Tibial nerve (tissue), 4 donors: ENCODE data around the gene SLC9A5. TPM values are rescaled to one million over a fixed set of nuclear protein-coding genes. Genes with fewer than 3 reads are reported as not detected.
A peak's percentile ranks its signal among the peaks of the same experiment; 100 is the strongest.

Source experiments
- DNase-seq, 2 donors: peaks; one replicate each; pipeline ENCODE4 v3.0.0-alpha.2; 2019; ENCODE audit warnings: low spot score in 2 of 2
- H3K27ac ChIP-seq, 4 donors: fragments of 200-600 bp; sonication (generic) in 3 of 4; one replicate each; pipeline ENCODE4 v1.5.1; 2017 to 2019; ENCODE audit warnings: mild to moderate bottlenecking in 1 of 4
- H3K27me3 ChIP-seq, 2 donors: fragments of 200-600 bp; sonication (generic) in 1 of 2; one replicate each; pipeline versions ENCODE4 v1.5.1 to v1.6.0; 2017 to 2019
- H3K36me3 ChIP-seq, 3 donors: fragments of 200-600 bp; sonication (generic); one replicate each; pipeline ENCODE4 v1.5.1; 2018 to 2019
- H3K4me1 ChIP-seq, 4 donors: fragments of 200-600 bp; sonication (generic) in 3 of 4; one replicate each; pipeline ENCODE4 v1.5.1; 2017 to 2019
- H3K4me3 ChIP-seq, 4 donors: fragments of 200-600 bp; sonication (generic) in 3 of 4; one replicate each; pipeline ENCODE4 v1.5.1; 2017 to 2019; ENCODE audit warnings: mild to moderate bottlenecking in 1 of 4, moderate library complexity in 1 of 4
- H3K9me3 ChIP-seq, 4 donors: fragments of 200-600 bp; sonication (generic) in 3 of 4; one replicate each; pipeline ENCODE4 v1.5.1; 2017 to 2019
- EP300 ChIP-seq, 2 donors: sonication (generic); formaldehyde crosslinking; IDR thresholded peaks; one replicate each; pipeline ENCODE4 v1.6.1; 2017; ENCODE audit warnings: antibody characterized with exemption in 2 of 2, mild to moderate bottlenecking in 1 of 2
- POLR2A ChIP-seq, 2 donors: fragments of 450-650 bp; IDR thresholded peaks; one replicate each; pipeline ENCODE4 v1.6.1; 2017; ENCODE audit warnings: antibody characterized with exemption in 2 of 2, mild to moderate bottlenecking in 2 of 2, moderate library complexity in 2 of 2
- WGBS, 2 donors: methylation state at CpG; one replicate each; pipeline ENCODE4 v1.1.5; 2018; 5-methylcytosine and 5-hydroxymethylcytosine counted together
- total RNA-seq, 4 donors: library from RNA; depleted of rRNA; stranded (reverse); fragments of >200 nt; gene quantifications; one replicate each; pipeline ENCODE4 v1.1.0, GENCODE V29; 2016
- TF ChIP-seq, protein P1 (sequence below), 5 experiments: fragments of 200-600 bp in 3 of 5; fragments of 450-650 bp in 2 of 5; sonication (generic) in 3 of 5; IDR thresholded peaks; one replicate each; pipeline ENCODE4 v1.5.1; 2016 to 2019; ENCODE audit warnings: antibody characterized with exemption in 5 of 5, mild to moderate bottlenecking in 3 of 5, moderate library complexity in 2 of 5

Gene SLC9A5
- total RNA-seq, 4 donors from 2014 or later: 0.59 to 2.0 (median 1.5) TPM

GRCh38 chr16:67294171-67294757 is 45.5 kb downstream of the SLC9A5 start:
- Histone ChIP-seq H3K36me3 (peaks cover 0 to 4% (median 0%) of the 10 kb centered on the region in 3 donors), H3K4me3 (no peak overlapping the region), H3K27me3 (no peaks in the 10 kb centered on the region), H3K4me1 (peaks cover 0 to 11% (median 0%) of the 10 kb centered on the region in 4 donors), H3K9me3 (no peaks in the 10 kb centered on the region), H3K27ac (peak overlapping the region in 1 of 4 donors; percentile 15)
- no peak for TF ChIP-seq EP300 (IDR thresholded peaks at IDR 0.05)
- WGBS, 2 donors: 86 to 95% methylated on average over 3 of the region's 4 CpGs
- DNase-seq: no peak

GRCh38 chr16:67294938-67295361 is 46.2 kb downstream of the SLC9A5 start:
- Histone ChIP-seq H3K27ac (peak overlapping the region in 1 of 4 donors; percentile 15), H3K4me3 (no peak overlapping the region), H3K4me1 (peaks cover 0 to 11% (median 0%) of the 10 kb centered on the region in 4 donors), H3K36me3 (no peaks in the 10 kb centered on the region), H3K27me3 (no peaks in the 10 kb centered on the region), H3K9me3 (no peaks in the 10 kb centered on the region)
- WGBS, 2 donors: 49 to 52% methylated on average over 7 of the region's 7 CpGs
- TF ChIP-seq, protein P1, sequence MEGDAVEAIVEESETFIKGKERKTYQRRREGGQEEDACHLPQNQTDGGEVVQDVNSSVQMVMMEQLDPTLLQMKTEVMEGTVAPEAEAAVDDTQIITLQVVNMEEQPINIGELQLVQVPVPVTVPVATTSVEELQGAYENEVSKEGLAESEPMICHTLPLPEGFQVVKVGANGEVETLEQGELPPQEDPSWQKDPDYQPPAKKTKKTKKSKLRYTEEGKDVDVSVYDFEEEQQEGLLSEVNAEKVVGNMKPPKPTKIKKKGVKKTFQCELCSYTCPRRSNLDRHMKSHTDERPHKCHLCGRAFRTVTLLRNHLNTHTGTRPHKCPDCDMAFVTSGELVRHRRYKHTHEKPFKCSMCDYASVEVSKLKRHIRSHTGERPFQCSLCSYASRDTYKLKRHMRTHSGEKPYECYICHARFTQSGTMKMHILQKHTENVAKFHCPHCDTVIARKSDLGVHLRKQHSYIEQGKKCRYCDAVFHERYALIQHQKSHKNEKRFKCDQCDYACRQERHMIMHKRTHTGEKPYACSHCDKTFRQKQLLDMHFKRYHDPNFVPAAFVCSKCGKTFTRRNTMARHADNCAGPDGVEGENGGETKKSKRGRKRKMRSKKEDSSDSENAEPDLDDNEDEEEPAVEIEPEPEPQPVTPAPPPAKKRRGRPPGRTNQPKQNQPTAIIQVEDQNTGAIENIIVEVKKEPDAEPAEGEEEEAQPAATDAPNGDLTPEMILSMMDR (IDR thresholded peaks at IDR 0.05): no peak
- TF ChIP-seq EP300 (IDR thresholded peaks at IDR 0.05) (no peak), POLR2A (IDR thresholded peaks at IDR 0.05) (no peak)
- no peak for DNase-seq

DNA sequence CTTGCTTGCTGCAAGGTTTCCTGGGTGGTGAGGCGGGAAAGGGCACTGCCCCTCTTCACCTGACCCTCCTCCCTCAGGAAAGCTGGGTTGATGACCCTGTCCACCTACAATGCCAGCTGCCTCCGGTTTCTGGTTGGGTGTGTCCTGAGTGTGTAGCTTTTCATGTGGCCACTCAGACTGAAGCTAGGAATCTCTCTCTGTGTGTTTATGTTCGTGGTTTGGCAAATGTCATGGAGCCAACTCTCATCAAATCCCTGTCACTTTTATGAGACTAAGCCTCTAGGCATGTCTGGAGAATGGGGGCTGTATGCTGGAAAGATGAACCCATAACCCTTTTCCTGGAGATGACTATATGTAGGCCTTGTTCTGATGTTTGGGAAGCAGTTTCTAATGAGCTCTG is 47.6 kb downstream of the SLC9A5 start:
- TF ChIP-seq, protein P1 (IDR thresholded peaks at IDR 0.05): no peak
- TF ChIP-seq EP300 (IDR thresholded peaks at IDR 0.05) (no peak), POLR2A (IDR thresholded peaks at IDR 0.05) (no peak)
- peaks cover 0 to 22% (median 0%) of the 10 kb centered on the region in 4 donors for H3K4me1 ChIP-seq
- no peak for DNase-seq
- 44 to 50% methylated on average over 2 to 3 of the region's 3 CpGs for WGBS, 2 donors
- no peak overlapping the region for H3K27ac ChIP-seq
- H3K36me3 ChIP-seq: no peaks in the 10 kb centered on the region
- H3K9me3 ChIP-seq: no peaks in the 10 kb centered on the region
- H3K4me3 ChIP-seq: no peak overlapping the region
- H3K27me3 ChIP-seq: no peaks in the 10 kb centered on the region

GRCh38 chr16:67298277-67298676 is 49.5 kb downstream of the SLC9A5 start:
- peaks cover 0 to 23% (median 0%) of the 10 kb centered on the region in 4 donors for H3K4me1 ChIP-seq
- WGBS, 2 donors: 94 to 96% methylated on average over 9 of the region's 9 CpGs
- no peak overlapping the region for H3K27ac ChIP-seq
- no peaks in the 10 kb centered on the region for H3K9me3 ChIP-seq
- no peak for DNase-seq
- no peaks in the 10 kb centered on the region for H3K36me3 ChIP-seq
- no peaks in the 10 kb centered on the region for H3K27me3 ChIP-seq
- TF ChIP-seq EP300 (IDR thresholded peaks at IDR 0.05) (no peak), POLR2A (IDR thresholded peaks at IDR 0.05) (no peak)
- TF ChIP-seq, protein P1 (IDR thresholded peaks at IDR 0.05): no peak
- no peak overlapping the region for H3K4me3 ChIP-seq

GRCh38 chr16:67299269-67299668 is 50.5 kb downstream of the SLC9A5 start:
- 94 to 97% methylated on average over 15 of the region's 15 CpGs for WGBS, 2 donors
- H3K27me3 ChIP-seq: no peaks in the 10 kb centered on the region
- no peak for DNase-seq
- H3K36me3 ChIP-seq: no peaks in the 10 kb centered on the region
- peak overlapping the region in 1 of 4 donors; percentile 29 for H3K27ac ChIP-seq
- TF ChIP-seq EP300 (IDR thresholded peaks at IDR 0.05): no peak
- TF ChIP-seq, protein P1 (IDR thresholded peaks at IDR 0.05): no peak
- no peak for TF ChIP-seq POLR2A (IDR thresholded peaks at IDR 0.05)
- H3K9me3 ChIP-seq: no peaks in the 10 kb centered on the region
- H3K4me1 ChIP-seq: peaks cover 0 to 23% (median 0%) of the 10 kb centered on the region in 4 donors
- no peak overlapping the region for H3K4me3 ChIP-seq
